Measurements from ENCODE around the gene NF1. TPM values are rescaled to one million over a fixed set of nuclear protein-coding genes. Genes with fewer than 3 reads are reported as not detected.
"Not testable (repeated sequence)": the region's sequence is repeated elsewhere in the genome, so short reads cannot be mapped to it uniquely, and the experiment has no call there.

The NF1 gene
- total RNA-seq, 1 donor from 2014 or later: 21.6 TPM

- no peak for ATAC-seq
Observed at GRCh38 chr17:31297090-31297489, 202.3 kb downstream of the NF1 start, which contains the start of gene OMG. OMG (minus strand) TSS chr17:31297239; CDS start chr17:31296331, 908 bp downstream.

DNA sequence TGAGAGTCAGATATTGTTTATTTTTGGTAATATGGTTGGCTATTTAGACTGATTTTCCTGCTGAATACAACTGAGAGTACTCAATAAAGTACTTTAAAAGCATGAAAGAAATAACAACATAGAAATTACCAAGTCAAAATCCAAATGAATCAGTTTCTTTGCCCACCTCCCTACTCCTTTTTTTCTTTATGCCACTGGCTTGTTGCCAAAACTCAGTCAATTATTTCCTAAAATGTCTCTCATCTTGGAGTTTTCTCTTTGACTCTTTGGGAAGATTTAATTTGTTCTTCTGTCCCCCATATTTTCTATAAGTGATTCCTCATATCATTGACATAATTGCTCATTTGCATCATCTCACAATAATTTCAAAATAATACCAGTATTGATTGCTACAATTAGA lies 204.8 kb downstream of the NF1 start:
- ATAC-seq: no peak

- ATAC-seq: no peak
Observed at GRCh38 chr17:31307640-31308039, 212.9 kb downstream of the NF1 start.

GRCh38 chr17:31308372-31309334 lies 213.9 kb downstream of the NF1 start:
- no peak for ATAC-seq

- ATAC-seq: peak; percentile 38
Observed at GRCh38 chr17:31309556-31309955, 214.8 kb downstream of the NF1 start.

GRCh38 chr17:31310260-31310659 lies 215.5 kb downstream of the NF1 start:
- ATAC-seq: no peak

GRCh38 chr17:31310886-31311285 lies 216.1 kb downstream of the NF1 start:
- no peak for ATAC-seq

DNA sequence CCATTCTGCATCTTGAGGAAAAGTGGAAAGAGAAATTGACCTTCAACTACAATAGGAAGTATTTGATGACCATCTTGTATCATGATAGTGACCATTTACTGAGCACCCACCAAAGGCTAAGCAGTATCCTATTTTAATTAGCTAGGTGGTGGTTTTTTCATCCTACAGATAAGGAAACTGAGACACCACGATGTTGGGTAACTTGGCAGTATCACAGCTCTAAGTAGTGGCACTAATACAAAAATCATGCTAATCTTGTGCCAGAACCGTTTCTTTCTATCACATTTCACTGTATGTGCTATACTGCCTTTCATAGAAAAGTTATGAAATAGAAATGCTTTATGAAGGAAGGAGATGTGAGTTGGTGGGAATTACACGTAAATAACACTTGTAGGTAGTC lies 216.7 kb downstream of the NF1 start:
- no peak for ATAC-seq

GRCh38 chr17:31312223-31312622 lies 217.4 kb downstream of the NF1 start:
- ATAC-seq: not testable (repeated sequence)

GRCh38 chr17:31313982-31314781 lies 219.4 kb downstream of the NF1 start, which contains the start of gene EVI2B:
EVI2B (minus strand) TSS chr17:31314054; CDS start chr17:31305609, 8,445 bp downstream.
- peak; percentile 68 for ATAC-seq

DNA sequence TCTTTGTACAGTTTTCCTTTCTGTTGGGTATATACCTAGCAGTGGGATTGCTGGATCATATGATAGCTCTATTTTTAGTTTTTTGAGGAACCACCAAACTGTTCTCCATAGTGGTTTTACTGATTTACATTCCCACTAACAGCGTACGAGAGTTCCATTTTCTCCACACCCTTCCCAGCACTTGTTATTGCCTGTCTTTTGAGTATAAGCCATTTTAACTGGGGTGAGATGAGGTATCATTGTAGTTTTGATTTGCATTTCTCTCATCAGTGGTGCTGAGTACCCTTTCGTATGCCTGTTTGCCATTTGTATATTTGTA lies 220.0 kb downstream of the NF1 start:
- no peak for ATAC-seq

GRCh38 chr17:31318298-31318801 lies 223.6 kb downstream of the NF1 start:
- ATAC-seq: peak; percentile 52

DNA sequence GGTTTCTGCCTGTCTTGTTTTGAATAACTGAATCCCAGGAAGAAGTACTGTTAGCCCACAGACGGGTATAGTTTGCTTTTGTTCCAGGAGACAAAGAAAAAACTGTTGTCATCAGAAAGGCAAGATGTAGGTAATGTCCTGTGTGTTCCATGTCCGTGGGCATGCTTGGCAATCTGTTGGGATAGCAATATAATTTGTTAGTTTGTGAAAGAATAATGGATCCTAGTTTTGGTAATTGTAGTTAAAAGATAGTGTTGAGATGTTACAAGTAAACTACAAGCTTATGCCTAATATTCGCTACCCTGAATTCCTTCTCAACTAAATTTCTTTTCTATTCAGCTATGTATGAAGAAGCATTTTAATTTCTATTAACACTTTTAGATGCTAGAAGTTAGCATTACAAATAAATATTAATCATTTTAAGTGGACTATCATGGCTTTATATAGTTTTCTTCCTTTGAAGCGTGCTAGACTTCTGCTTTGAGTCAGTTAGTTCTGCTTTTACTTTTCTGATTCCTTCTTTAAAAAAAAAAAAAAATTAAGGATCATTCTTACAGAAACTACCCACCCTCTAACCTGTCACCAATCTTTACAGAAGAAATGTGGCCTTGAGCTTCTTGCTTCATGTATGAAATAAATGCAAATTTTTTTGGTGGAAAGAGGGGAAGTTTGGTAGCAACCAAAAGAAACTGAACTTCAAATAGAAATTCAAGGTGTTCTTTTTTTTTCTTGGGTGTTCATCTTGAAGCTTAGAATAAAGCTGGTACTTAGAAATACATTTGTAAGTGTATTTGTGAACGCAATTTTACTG lies 224.3 kb downstream of the NF1 start:
- ATAC-seq: no peak

DNA sequence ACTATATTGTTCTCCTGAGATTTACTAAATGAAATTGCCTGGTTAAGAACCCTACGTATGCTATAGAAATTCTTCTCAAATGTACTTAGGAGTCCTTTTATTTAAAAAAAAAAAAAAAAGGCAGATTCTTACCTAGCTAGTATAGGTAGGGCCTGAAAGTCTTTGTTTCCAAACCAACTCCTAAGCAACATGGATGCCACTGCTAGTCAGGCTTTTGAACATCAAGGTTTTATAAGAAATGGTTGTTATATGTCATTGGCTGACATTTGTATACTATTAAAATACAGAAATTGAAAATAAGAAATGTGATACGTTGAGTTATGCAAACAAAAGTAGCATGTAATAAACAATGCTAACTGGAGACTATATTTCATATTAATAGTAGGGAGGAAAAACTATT lies 225.5 kb downstream of the NF1 start:
- no peak for ATAC-seq

DNA sequence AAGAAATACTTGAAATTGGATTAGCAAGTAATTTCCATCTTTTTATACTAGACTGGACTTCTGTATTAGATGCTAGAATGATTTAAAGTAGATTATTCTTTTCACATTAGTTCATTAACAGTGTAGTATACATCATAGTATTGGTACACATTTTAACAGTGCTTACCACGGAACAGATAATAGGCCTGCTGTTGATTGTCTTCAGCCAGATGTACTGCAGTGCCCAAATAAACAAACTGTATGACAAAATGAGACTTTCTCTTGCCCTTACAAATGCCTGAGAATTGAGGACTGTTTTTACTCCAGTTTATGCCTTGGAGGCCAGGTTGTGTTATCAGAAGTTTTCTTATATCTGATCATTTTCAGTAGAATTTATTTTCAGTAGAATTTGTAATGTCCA lies 226.0 kb downstream of the NF1 start:
- no peak for ATAC-seq

DNA sequence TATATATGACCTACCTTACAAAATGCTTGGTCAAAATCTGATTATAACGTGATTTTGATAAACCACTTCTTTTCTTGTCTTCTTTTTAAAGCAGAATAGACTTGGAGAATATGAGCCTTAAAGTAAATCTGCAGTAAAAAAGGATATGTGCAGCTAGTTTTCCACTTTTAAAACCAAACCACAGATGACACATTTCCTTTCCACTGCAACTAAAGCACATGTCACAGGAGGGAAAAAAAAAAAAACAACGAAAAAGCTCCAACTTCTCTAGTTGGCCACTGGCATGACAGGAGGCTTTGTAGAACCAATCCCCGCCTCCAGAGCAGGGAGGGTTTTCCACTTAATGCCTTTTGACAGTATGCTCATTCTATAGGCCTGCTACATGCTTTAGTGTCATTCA lies 226.7 kb downstream of the NF1 start, which contains the start of gene EVI2A:
EVI2A (minus strand) TSS at position 142 of the 400 bp plus-strand sequence. CDS start 2,609 bp downstream, outside the sequence.
- ATAC-seq: peak; percentile 39

DNA sequence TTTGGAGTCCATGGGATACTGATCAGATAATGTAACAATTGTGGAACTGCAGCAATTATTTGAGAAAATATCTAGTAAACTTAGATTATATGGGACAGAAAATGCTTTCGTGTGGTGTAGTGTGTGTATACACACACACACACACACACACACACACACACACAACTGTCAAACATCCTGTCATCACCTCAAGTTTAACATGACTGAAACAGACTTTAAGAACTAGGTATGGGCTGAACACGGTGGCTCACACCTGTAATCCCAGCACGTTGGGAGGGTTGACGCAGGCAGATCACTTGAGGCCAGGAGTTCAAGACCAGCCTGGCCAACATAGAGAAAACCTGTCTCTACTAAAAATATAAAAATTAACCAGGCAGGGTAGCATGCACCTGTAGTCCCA lies 227.2 kb downstream of the NF1 start:
- no peak for ATAC-seq

- ATAC-seq: no peak
Observed at GRCh38 chr17:31323551-31323950, 228.8 kb downstream of the NF1 start.

GRCh38 chr17:31327534-31328159 lies 232.9 kb downstream of the NF1 start:
- no peak for ATAC-seq

DNA sequence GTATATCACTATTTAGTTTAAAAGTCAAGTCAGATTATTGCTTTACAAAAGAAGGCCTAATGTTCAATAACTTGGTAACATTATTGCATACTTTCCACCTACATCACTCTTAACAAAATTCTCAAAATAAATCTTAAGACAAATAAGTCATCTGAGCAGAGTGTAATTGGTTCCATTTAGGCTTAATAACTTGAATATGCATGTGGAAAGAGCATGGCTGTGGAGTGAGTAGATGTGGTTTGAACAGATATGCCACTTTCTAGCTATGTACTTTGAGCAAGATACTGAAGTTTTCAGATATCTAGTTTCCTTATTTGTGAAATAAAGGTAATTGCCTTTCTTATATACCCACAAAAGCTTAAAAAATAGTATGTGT lies 233.4 kb downstream of the NF1 start:
- ATAC-seq: no peak

- no peak for ATAC-seq
Observed at GRCh38 chr17:31329221-31329620, 234.4 kb downstream of the NF1 start.

Measured in esophagus mucosa (tissue), 1 donor.